ENCODE measurements around the gene SRRM3.

GRCh38 chr7:76329479-76329878 lies 127.8 kb downstream of the SRRM3 start:
- TF ChIP-seq, protein P1, sequence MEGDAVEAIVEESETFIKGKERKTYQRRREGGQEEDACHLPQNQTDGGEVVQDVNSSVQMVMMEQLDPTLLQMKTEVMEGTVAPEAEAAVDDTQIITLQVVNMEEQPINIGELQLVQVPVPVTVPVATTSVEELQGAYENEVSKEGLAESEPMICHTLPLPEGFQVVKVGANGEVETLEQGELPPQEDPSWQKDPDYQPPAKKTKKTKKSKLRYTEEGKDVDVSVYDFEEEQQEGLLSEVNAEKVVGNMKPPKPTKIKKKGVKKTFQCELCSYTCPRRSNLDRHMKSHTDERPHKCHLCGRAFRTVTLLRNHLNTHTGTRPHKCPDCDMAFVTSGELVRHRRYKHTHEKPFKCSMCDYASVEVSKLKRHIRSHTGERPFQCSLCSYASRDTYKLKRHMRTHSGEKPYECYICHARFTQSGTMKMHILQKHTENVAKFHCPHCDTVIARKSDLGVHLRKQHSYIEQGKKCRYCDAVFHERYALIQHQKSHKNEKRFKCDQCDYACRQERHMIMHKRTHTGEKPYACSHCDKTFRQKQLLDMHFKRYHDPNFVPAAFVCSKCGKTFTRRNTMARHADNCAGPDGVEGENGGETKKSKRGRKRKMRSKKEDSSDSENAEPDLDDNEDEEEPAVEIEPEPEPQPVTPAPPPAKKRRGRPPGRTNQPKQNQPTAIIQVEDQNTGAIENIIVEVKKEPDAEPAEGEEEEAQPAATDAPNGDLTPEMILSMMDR (IDR thresholded peaks at IDR 0.05) = no peak
- no peak for TF ChIP-seq EP300 (IDR thresholded peaks at IDR 0.05)

All from stomach (tissue), 4 donors.